Left ventricle myocardium inferior (tissue), 1 donor: Measurements from ENCODE around the gene MBD3. TPM values are rescaled to one million over a fixed set of nuclear protein-coding genes. Genes with fewer than 3 reads are reported as not detected.
"Not testable (repeated sequence)": the region's sequence is repeated elsewhere in the genome, so short reads cannot be mapped to it uniquely, and the experiment has no call there.

Experiments
- DNase-seq: peaks from one replicate; pipeline ENCODE4 v3.0.0-alpha.2; 2020
- H3K27ac ChIP-seq: fragments of 200-600 bp; replicated peaks from 2 replicates; pipeline ENCODE4 v1.8.0; 2021
- H3K27me3 ChIP-seq: fragments of 200-600 bp; 2 replicates; pipeline ENCODE4 v1.8.0; 2021; ENCODE audit warnings: low read depth
- H3K36me3 ChIP-seq: fragments of 200-600 bp; 2 replicates; pipeline ENCODE4 v1.8.0; 2021
- H3K4me1 ChIP-seq: fragments of 200-600 bp; 2 replicates; pipeline ENCODE4 v1.8.0; 2021
- H3K4me3 ChIP-seq: fragments of 200-600 bp; 2 replicates; pipeline ENCODE4 v1.8.0; 2021; ENCODE audit warnings: mild to moderate bottlenecking, moderate library complexity
- H3K9me3 ChIP-seq: fragments of 200-600 bp; replicated peaks from 2 replicates; pipeline ENCODE4 v1.8.0; 2021
- CTCF ChIP-seq: fragments of 200-600 bp; IDR thresholded peaks from 2 replicates; pipeline ENCODE4 v1.8.0; 2021; ENCODE audit warnings: antibody characterized with exemption, mild to moderate bottlenecking, borderline replicate concordance
- intact Hi-C: fragments of 100-400 bp; cut with micrococcal nuclease; formaldehyde crosslinking; loops from one replicate; pipeline ENCODE4 v1.11.0; 2022
- total RNA-seq: library from RNA; stranded (reverse); fragmentation: NEBNext Ultra II Directional; extraction: Animal tissue kit (Norgen Biotek cat#: 25700); gene quantifications from one replicate; pipeline ENCODE4 v1.2.1, GENCODE V29; 2021
- donor health status: DM: no; HTN: yes; CAD: no; lungs with severe emphysema.

Gene MBD3
- total RNA-seq, 1 donor from 2014 or later, result 48.6 TPM

GRCh38 chr19:1538978-1539377, 53.7 kb downstream of the MBD3 start:
- H3K36me3 ChIP-seq, result no peaks in the 10 kb centered on the region
- peaks cover 19% of the 10 kb centered on the region for H3K4me1 ChIP-seq
- no peaks in the 10 kb centered on the region for H3K9me3 ChIP-seq
- TF ChIP-seq CTCF, result no peak
- no peak overlapping the region for H3K27ac ChIP-seq
- H3K4me3 ChIP-seq, result no peak overlapping the region
- no peak for DNase-seq
- intact Hi-C loops, result no loop called here
- H3K27me3 ChIP-seq, result peaks cover 56% of the 10 kb centered on the region

GRCh38 chr19:1535699-1536098, 57.0 kb downstream of the MBD3 start:
- peaks cover 61% of the 10 kb centered on the region for H3K27me3 ChIP-seq
- intact Hi-C loops, H3K9me3 ChIP-seq, H3K27ac ChIP-seq, H3K36me3 ChIP-seq, H3K4me3 ChIP-seq, DNase-seq: not testable (repeated sequence)
- peaks cover 17% of the 10 kb centered on the region for H3K4me1 ChIP-seq

DNA sequence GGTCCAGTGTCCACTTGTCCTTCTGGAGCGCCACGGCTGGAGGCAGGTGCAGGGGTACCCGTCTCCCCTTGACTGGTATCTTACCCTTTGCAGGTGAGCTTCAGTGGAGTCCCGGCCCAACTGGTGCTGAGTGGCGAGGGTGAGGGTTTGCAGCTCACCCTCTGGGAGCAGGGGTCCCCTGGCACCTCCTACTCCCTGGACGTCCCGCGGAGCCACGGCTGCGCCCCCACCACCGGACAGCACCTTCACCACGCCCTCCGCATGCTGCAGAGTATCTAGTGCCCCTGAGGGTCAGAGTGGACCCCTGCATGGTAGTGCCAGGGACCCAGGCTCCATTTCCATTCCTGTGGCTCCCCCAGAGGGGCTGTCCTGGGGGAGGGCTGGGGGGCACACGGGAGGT, 57.7 kb downstream of the MBD3 start:
- intact Hi-C loops, result no loop called here
- H3K27me3 ChIP-seq, result peaks cover 66% of the 10 kb centered on the region
- no peak for TF ChIP-seq CTCF

DNA sequence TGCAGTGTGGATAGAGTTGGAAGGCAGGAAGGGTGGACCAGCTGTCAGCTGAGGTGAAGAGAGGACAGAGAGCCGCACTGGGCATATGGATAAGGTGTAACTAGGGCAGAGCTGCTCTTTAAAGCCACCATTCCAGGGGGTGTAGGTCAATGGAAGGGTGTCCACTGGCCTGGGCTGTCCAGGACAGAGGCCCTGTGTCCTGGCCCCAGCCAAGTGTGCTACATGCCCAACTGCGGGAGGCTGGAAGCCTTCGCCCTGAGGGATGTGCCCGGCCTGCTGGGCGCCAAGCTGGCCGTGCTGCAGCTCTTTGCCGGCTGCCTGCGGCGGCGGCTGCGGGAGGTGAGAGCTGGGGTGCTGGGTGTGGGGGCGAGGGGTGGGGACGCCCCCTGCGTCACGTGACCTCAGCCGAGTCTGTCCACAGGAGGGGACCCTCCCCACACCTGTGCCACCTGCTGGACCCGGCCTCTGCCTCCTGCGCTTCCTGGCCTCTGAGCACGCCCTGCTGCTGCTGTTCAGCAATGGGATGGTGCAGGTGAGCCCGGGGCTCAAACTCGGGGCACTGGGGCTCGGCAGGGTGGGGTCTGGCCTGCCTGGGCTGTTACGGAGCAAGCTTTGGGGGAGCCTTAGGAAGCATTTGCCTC, 59.0 kb downstream of the MBD3 start:
- Histone ChIP-seq H3K27me3 (peaks cover 79% of the 10 kb centered on the region), H3K36me3 (no peaks in the 10 kb centered on the region), H3K4me1 (peaks cover 3% of the 10 kb centered on the region), H3K4me3 (no peak overlapping the region), H3K27ac (no peak overlapping the region), H3K9me3 (no peaks in the 10 kb centered on the region)
- DNase-seq, result no peak
- no peak for TF ChIP-seq CTCF
- intact Hi-C loops, result no loop called here

More for the DNA sequence above, 57.7 kb downstream of the MBD3 start:
- DNase-seq, result no peak
- H3K4me3 ChIP-seq, result no peak overlapping the region
- no peak overlapping the region for H3K27ac ChIP-seq
- peaks cover 10% of the 10 kb centered on the region for H3K4me1 ChIP-seq
- no peaks in the 10 kb centered on the region for H3K36me3 ChIP-seq
- H3K9me3 ChIP-seq, result no peaks in the 10 kb centered on the region

GRCh38 chr19:1532003-1532402, 60.7 kb downstream of the MBD3 start:
- DNase-seq, result no peak
- Histone ChIP-seq H3K4me1 (no peaks in the 10 kb centered on the region), H3K27ac (no peak overlapping the region), H3K4me3 (no peak overlapping the region), H3K27me3 (peaks cover 77% of the 10 kb centered on the region), H3K36me3 (no peaks in the 10 kb centered on the region), H3K9me3 (no peaks in the 10 kb centered on the region)
- TF ChIP-seq CTCF, result no peak
- intact Hi-C loops, result no loop called here

- Histone ChIP-seq H3K9me3 (no peaks in the 10 kb centered on the region), H3K36me3 (no peaks in the 10 kb centered on the region), H3K4me3 (no peak overlapping the region), H3K27ac (no peak overlapping the region), H3K27me3 (peaks cover 80% of the 10 kb centered on the region), H3K4me1 (no peaks in the 10 kb centered on the region)
- DNase-seq, result no peak
- intact Hi-C loops, result no loop called here
- TF ChIP-seq CTCF, result no peak
Observed at GRCh38 chr19:1531587-1531986, 61.1 kb downstream of the MBD3 start.

- H3K36me3 ChIP-seq, H3K27ac ChIP-seq, H3K9me3 ChIP-seq, H3K4me1 ChIP-seq, DNase-seq, intact Hi-C loops, H3K4me3 ChIP-seq: not testable (repeated sequence)
- H3K27me3 ChIP-seq, result peaks cover 86% of the 10 kb centered on the region
Observed at GRCh38 chr19:1530856-1531255, 61.8 kb downstream of the MBD3 start.
